G401.6 (cell line): ENCODE results near the gene OXA1L.
"Not testable (repeated sequence)": the region's sequence is repeated elsewhere in the genome, so short reads cannot be mapped to it uniquely, and the experiment has no call there.

Experiments used
- FAIRE-seq: peaks from 2 replicates; lab custom pipeline; 2012; peaks lifted over from hg19 to GRCh38; lab: Jason Lieb, UNC

OXA1L gene

GRCh38 chr14:22769369-22769768 lies 2.9 kb downstream of the OXA1L start:
- no peak for FAIRE-seq

- no peak for FAIRE-seq
Measured at GRCh38 chr14:22770481-22771187, 4.1 kb downstream of the OXA1L start.

- no peak for FAIRE-seq
Measured at GRCh38 chr14:22772725-22773124, 6.2 kb downstream of the OXA1L start.

GRCh38 chr14:22773162-22774010 lies 6.9 kb downstream of the OXA1L start:
- FAIRE-seq: no peak

- FAIRE-seq: no peak
Measured at GRCh38 chr14:22774011-22774706, 7.7 kb downstream of the OXA1L start.

GRCh38 chr14:22776215-22776614 lies 9.7 kb downstream of the OXA1L start:
- FAIRE-seq: no peak

GRCh38 chr14:22776849-22777248 lies 10.4 kb downstream of the OXA1L start:
- FAIRE-seq: not testable (repeated sequence)

GRCh38 chr14:22778084-22778483 lies 11.6 kb downstream of the OXA1L start:
- no peak for FAIRE-seq

- FAIRE-seq: no peak
Measured at GRCh38 chr14:22780105-22780679, 13.7 kb downstream of the OXA1L start.

GRCh38 chr14:22780941-22781300 lies 14.4 kb downstream of the OXA1L start:
- no peak for FAIRE-seq

GRCh38 chr14:22781301-22781991 lies 15.0 kb downstream of the OXA1L start:
- no peak for FAIRE-seq

GRCh38 chr14:22786685-22787084 lies 20.2 kb downstream of the OXA1L start:
- no peak for FAIRE-seq

GRCh38 chr14:22791301-22791700 lies 24.8 kb downstream of the OXA1L start:
- no peak for FAIRE-seq

GRCh38 chr14:22792158-22792557 lies 25.7 kb downstream of the OXA1L start:
- FAIRE-seq: no peak

- not testable (repeated sequence) for FAIRE-seq
Measured at GRCh38 chr14:22793550-22793949, 27.1 kb downstream of the OXA1L start.

- no peak for FAIRE-seq
Measured at GRCh38 chr14:22793976-22794375, 27.5 kb downstream of the OXA1L start.

GRCh38 chr14:22794551-22794951 lies 28.1 kb downstream of the OXA1L start:
- FAIRE-seq: no peak

- no peak for FAIRE-seq
Measured at GRCh38 chr14:22796087-22796707, 29.7 kb downstream of the OXA1L start.

- no peak for FAIRE-seq
Measured at GRCh38 chr14:22797017-22797917, 30.8 kb downstream of the OXA1L start.

GRCh38 chr14:22798528-22798927 lies 32.0 kb downstream of the OXA1L start:
- no peak for FAIRE-seq

- no peak for FAIRE-seq
Measured at GRCh38 chr14:22800346-22800745, 33.9 kb downstream of the OXA1L start.
